CD14-positive monocyte (primary cell): ENCODE measurements around the gene CD300A. TPM values are rescaled to one million over a fixed set of nuclear protein-coding genes. Genes with fewer than 3 reads are reported as not detected.
A peak's percentile ranks its signal among the peaks of the same experiment; 100 is the strongest.

ENCODE experiments used
- DNase-seq, 3 donors: peaks; one replicate each; pipeline ENCODE4 v3.0.0-alpha.2; 2011 to 2022
- H2AFZ ChIP-seq: 2 replicates; pipeline ENCODE4 v1.6.0; 2012; ENCODE audit warnings: mild to moderate bottlenecking, low read depth, low read length, inconsistent platforms; ENCODE audit not compliant: insufficient read depth, poor library complexity, severe bottlenecking
- H3K27ac ChIP-seq, 2 donors: 1 replicate in 1 of 2; 2 replicates in 1 of 2; pipeline ENCODE4 v1.5.1; 2012 to 2013; ENCODE audit warnings: low read length in 2 of 2, control low read depth in 1 of 2, inconsistent platforms in 1 of 2, low read depth in 1 of 2, mild to moderate bottlenecking in 1 of 2
- H3K27me3 ChIP-seq, 2 donors: one replicate each; pipeline versions ENCODE4 v1.6.0 to v1.6.1; 2011 to 2013; ENCODE audit warnings: low read length in 2 of 2; ENCODE audit not compliant: control insufficient read depth in 2 of 2, insufficient read depth in 2 of 2
- H3K36me3 ChIP-seq, 2 donors: replicated peaks in 1 of 2; 1 replicate in 1 of 2; 2 replicates in 1 of 2; pipeline versions ENCODE4 v1.5.1 to v1.6.1; 2012 to 2013; ENCODE audit warnings: low read length in 2 of 2, control low read depth in 1 of 2, inconsistent platforms in 1 of 2, mild to moderate bottlenecking in 1 of 2; ENCODE audit not compliant: insufficient read depth in 2 of 2, control insufficient read depth in 1 of 2
- H3K4me1 ChIP-seq, 2 donors: 1 replicate in 1 of 2; 2 replicates in 1 of 2; pipeline versions ENCODE4 v1.5.1 to v1.6.1; 2012 to 2013; ENCODE audit warnings: low read length in 2 of 2, control low read depth in 1 of 2, inconsistent platforms in 1 of 2, mild to moderate bottlenecking in 1 of 2, moderate library complexity in 1 of 2; ENCODE audit not compliant: insufficient read depth in 2 of 2, control insufficient read depth in 1 of 2
- H3K4me2 ChIP-seq: replicated peaks from 2 replicates; pipeline ENCODE3; 2012; ENCODE audit warnings: low read length, moderate library complexity, mild to moderate bottlenecking; ENCODE audit not compliant: poor library complexity, severe bottlenecking; ENCODE audit errors: extremely low read depth
- H3K4me3 ChIP-seq, 3 experiments: fragments of 200-600 bp in 1 of 3; sonication (generic) in 1 of 3; replicated peaks in 1 of 3; 1 replicate in 2 of 3; 2 replicates in 1 of 3; pipeline ENCODE4 v1.5.1; 2011 to 2013; ENCODE audit warnings: low read length in 3 of 3, mild to moderate bottlenecking in 3 of 3, control low read depth in 2 of 3, low read depth in 2 of 3, inconsistent platforms in 1 of 3, moderate library complexity in 1 of 3
- H3K79me2 ChIP-seq: 2 replicates; pipeline ENCODE4 v1.6.0; 2012; ENCODE audit warnings: mild to moderate bottlenecking, control low read depth, inconsistent platforms, low read length, moderate library complexity; ENCODE audit not compliant: insufficient read depth
- H3K9ac ChIP-seq: 2 replicates; pipeline ENCODE4 v1.6.0; 2017; ENCODE audit warnings: low read length, mild to moderate bottlenecking; ENCODE audit not compliant: insufficient read depth, poor library complexity, severe bottlenecking
- H3K9me3 ChIP-seq, 2 donors: replicated peaks in 1 of 2; 1 replicate in 1 of 2; 2 replicates in 1 of 2; pipeline versions ENCODE4 v1.5.1 to v1.6.1; 2012 to 2013; ENCODE audit warnings: low read length in 2 of 2, control low read depth in 1 of 2; ENCODE audit not compliant: control insufficient read depth in 1 of 2, insufficient read depth in 1 of 2
- H4K20me1 ChIP-seq: 2 replicates; pipeline ENCODE4 v1.6.0; 2012; ENCODE audit warnings: mild to moderate bottlenecking, low read length, control low read depth, moderate library complexity; ENCODE audit not compliant: insufficient read depth
- H3K27ac Mint-ChIP-seq, 7 donors: one replicate each; pipeline ENCODE4 v1.8.0; 2020; ENCODE audit warnings: mild to moderate bottlenecking in 7 of 7, mixed read lengths in 7 of 7, moderate library complexity in 6 of 7, inconsistent platforms in 2 of 7
- H3K27me3 Mint-ChIP-seq, 3 donors: one replicate each; pipeline ENCODE4 v1.8.0; 2021 to 2022; ENCODE audit warnings: low read depth in 3 of 3, mild to moderate bottlenecking in 3 of 3, mixed read lengths in 3 of 3, moderate library complexity in 3 of 3, inconsistent platforms in 1 of 3
- H3K36me3 Mint-ChIP-seq, 2 donors: one replicate each; pipeline ENCODE4 v1.8.0; 2020; ENCODE audit warnings: mixed read lengths in 2 of 2, inconsistent platforms in 1 of 2, mild to moderate bottlenecking in 1 of 2
- H3K4me1 Mint-ChIP-seq: one replicate; pipeline ENCODE4 v1.8.0; 2020; ENCODE audit warnings: mild to moderate bottlenecking, mixed read lengths
- H3K4me3 Mint-ChIP-seq, 2 donors: one replicate each; pipeline ENCODE4 v1.8.0; 2020; ENCODE audit warnings: mild to moderate bottlenecking in 2 of 2, mixed read lengths in 2 of 2, moderate library complexity in 1 of 2
- H3K9me3 Mint-ChIP-seq, 7 donors: one replicate each; pipeline ENCODE4 v1.8.0; 2020 to 2022; ENCODE audit warnings: mixed read lengths in 7 of 7, mild to moderate bottlenecking in 6 of 7, moderate library complexity in 6 of 7, inconsistent platforms in 2 of 7
- WGBS: methylation state at CpG from one replicate; pipeline ENCODE4 v1.1.5; 2013; ENCODE audit warnings: missing lambda C conversion rate; ENCODE audit not compliant: insufficient coverage; 5-methylcytosine and 5-hydroxymethylcytosine counted together
- intact Hi-C, 2 donors: fragments of 100-400 bp; cut with micrococcal nuclease; formaldehyde crosslinking; loops; one replicate each; pipeline versions ENCODE4 v1.15.0 to v1.15.1; 2023
- polyA plus RNA-seq, 3 donors: library from polyadenylated mRNA; depleted of rRNA in 1 of 3; unstranded in 2 of 3; stranded (reverse) in 1 of 3; fragments of 300-500 nt in 2 of 3; fragments of >200 nt in 1 of 3; fragmentation: Illumina TruSeq in 2 of 3; gene quantifications; 1 replicate in 2 of 3; 2 replicates in 1 of 3; pipeline ENCODE4 v1.2.3, GENCODE V29; 2012 to 2021
- TF ChIP-seq, protein P1 (sequence below): fragments of 200-600 bp; IDR thresholded peaks from one replicate; pipeline ENCODE4 v1.8.0; 2022; ENCODE audit warnings: antibody characterized with exemption, mild to moderate bottlenecking

CD300A gene
- polyA plus RNA-seq, 3 donors: 173 to 222 (median 212) TPM

DNA sequence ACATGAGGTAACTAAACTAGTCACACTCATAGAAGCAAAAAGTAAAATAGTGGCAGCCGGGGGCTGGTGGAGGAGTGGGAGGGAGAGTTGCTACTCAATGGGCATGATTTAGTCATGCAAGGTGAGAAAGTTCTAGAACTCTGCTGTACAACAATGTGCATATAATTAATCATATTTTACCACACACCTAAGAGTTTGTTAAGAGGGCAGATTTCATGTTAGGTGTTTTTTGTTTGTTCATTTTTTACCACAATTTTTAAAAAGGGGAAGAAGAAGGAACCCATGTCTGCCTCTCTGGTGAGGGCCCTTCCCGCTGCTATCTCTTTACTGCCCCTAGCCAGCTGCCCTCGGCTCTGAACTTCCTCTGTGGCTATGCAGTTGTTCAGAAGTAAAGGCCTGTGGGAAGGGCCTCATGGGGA lies 53.6 kb downstream of the CD300A start:
- H3K4me2 ChIP-seq: peak overlapping the region; percentile 40
- DNase-seq: peak; percentile 80 to 91 (median 87)
- peak overlapping the region; percentile 76 for H3K9ac ChIP-seq
- peak overlapping the region; percentile 98 to 100 (median 100) for H3K27ac Mint-ChIP-seq
- intact Hi-C loops: loop anchor here in 1 of 2 donors (1.0 kb wide), 1 partner anchor 8 kb away; no protein-coding TSS in a partner anchor
- H3K9me3 ChIP-seq: peaks cover 8 to 18% of the 10 kb centered on the region in 2 donors
- peaks cover 59 to 72% of the 10 kb centered on the region in 2 donors for H3K4me1 ChIP-seq
- H3K27ac ChIP-seq: peak overlapping the region; percentile 98 to 99
- no CpG with 5 or more reads among the region's 3 CpGs for WGBS
- no peak overlapping the region for H2AFZ ChIP-seq
- peak overlapping the region in 1 of 3 experiments; percentile 6 for H3K4me3 ChIP-seq
- peaks cover 43% of the 10 kb centered on the region for H3K79me2 ChIP-seq
- TF ChIP-seq, protein P1, sequence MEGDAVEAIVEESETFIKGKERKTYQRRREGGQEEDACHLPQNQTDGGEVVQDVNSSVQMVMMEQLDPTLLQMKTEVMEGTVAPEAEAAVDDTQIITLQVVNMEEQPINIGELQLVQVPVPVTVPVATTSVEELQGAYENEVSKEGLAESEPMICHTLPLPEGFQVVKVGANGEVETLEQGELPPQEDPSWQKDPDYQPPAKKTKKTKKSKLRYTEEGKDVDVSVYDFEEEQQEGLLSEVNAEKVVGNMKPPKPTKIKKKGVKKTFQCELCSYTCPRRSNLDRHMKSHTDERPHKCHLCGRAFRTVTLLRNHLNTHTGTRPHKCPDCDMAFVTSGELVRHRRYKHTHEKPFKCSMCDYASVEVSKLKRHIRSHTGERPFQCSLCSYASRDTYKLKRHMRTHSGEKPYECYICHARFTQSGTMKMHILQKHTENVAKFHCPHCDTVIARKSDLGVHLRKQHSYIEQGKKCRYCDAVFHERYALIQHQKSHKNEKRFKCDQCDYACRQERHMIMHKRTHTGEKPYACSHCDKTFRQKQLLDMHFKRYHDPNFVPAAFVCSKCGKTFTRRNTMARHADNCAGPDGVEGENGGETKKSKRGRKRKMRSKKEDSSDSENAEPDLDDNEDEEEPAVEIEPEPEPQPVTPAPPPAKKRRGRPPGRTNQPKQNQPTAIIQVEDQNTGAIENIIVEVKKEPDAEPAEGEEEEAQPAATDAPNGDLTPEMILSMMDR: no peak
- H3K4me3 Mint-ChIP-seq: peak overlapping the region in 1 of 2 donors; percentile 26
- peaks cover 0 to 3% (median 0%) of the 10 kb centered on the region in 3 donors for H3K27me3 Mint-ChIP-seq
- H3K4me1 Mint-ChIP-seq: peaks cover 72% of the 10 kb centered on the region
- H3K36me3 Mint-ChIP-seq: peaks cover 55 to 64% of the 10 kb centered on the region in 2 donors
- H4K20me1 ChIP-seq: no peaks in the 10 kb centered on the region
- no peaks in the 10 kb centered on the region for H3K27me3 ChIP-seq
- H3K9me3 Mint-ChIP-seq: peaks cover 10 to 26% (median 14%) of the 10 kb centered on the region in 7 donors
- H3K36me3 ChIP-seq: peaks cover 28 to 30% of the 10 kb centered on the region in 2 donors

DNA sequence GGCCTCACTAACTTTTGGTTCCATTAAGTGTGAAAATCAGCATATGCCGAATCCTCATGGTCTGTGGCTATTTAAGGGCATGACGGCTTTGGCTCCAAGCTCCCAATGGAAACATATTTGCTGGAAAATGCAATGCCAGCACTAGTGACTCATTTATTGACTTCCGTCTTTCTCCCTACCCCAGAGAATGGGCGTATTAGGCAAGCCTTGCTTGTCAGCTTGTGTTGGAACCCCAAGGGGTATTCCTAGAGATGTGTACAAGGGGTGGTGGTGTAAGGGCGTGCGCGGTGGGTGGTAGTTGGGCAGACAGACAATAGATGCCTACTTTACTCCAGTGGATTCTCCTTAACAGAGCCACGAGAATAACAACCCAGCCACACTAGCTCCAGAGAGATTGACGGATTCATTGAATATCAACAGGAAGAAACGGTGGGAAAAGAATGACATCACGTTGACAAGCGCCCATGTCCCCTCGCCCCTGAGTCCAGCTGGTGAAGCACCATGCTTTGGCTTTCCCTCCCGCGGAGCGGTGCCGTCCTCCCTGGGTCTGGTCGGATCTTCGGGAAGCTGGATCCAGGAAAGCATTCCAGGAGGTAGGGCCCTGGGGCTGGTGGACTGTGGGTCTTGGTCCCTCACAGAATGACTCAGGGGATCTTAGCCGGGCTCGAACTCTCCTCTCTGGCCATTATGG lies 54.5 kb downstream of the CD300A start:
- H3K4me2 ChIP-seq: peak overlapping the region; percentile 63
- 58% methylated on average over 12 of the region's 21 CpGs for WGBS
- Mint-ChIP-seq H3K9me3 (peaks cover 7 to 24% (median 12%) of the 10 kb centered on the region in 7 donors), H3K4me3 (peak overlapping the region; percentile 68 to 85), H3K36me3 (peaks cover 60 to 68% of the 10 kb centered on the region in 2 donors), H3K27ac (peak overlapping the region; percentile 98 to 100 (median 100)), H3K4me1 (peaks cover 79% of the 10 kb centered on the region), H3K27me3 (peaks cover 0 to 1% (median 0%) of the 10 kb centered on the region in 3 donors)
- H4K20me1 ChIP-seq: no peaks in the 10 kb centered on the region
- peaks cover 68 to 81% of the 10 kb centered on the region in 2 donors for H3K4me1 ChIP-seq
- DNase-seq: peak; percentile 91 to 98 (median 97)
- TF ChIP-seq, protein P1: no peak
- peaks cover 52% of the 10 kb centered on the region for H3K79me2 ChIP-seq
- H3K9ac ChIP-seq: peak overlapping the region; percentile 76
- intact Hi-C loops: loop anchor here in 1 of 2 donors (1.0 kb wide), 1 partner anchor 7 kb away; no protein-coding TSS in a partner anchor
- no peak overlapping the region for H2AFZ ChIP-seq
- peaks cover 8 to 16% of the 10 kb centered on the region in 2 donors for H3K9me3 ChIP-seq
- peak overlapping the region; percentile 98 to 99 for H3K27ac ChIP-seq
- no peaks in the 10 kb centered on the region for H3K27me3 ChIP-seq
- H3K4me3 ChIP-seq: peak overlapping the region in 2 of 3 experiments; percentile 19 to 55
- H3K36me3 ChIP-seq: peaks cover 36 to 40% of the 10 kb centered on the region in 2 donors
